SK-N-MC (cell line): ENCODE results near the gene PLEKHG1.

Experiments
- EZH2 ChIP-seq: fragments of 200-600 bp; sonication (generic); IDR thresholded peaks from one replicate; pipeline ENCODE4 v1.6.1; 2017; ENCODE audit warnings: antibody characterized with exemption
- POLR2AphosphoS5 ChIP-seq: IDR thresholded peaks from 2 replicates; pipeline ENCODE4 v1.6.1; 2012; ENCODE audit warnings: mild to moderate bottlenecking, low read depth, low read length, borderline replicate concordance

- TF ChIP-seq EZH2, result no peak
- no peak for TF ChIP-seq POLR2AphosphoS5
Measured at GRCh38 chr6:150631984-150632642, 32.4 kb downstream of the PLEKHG1 start.
